Epithelial cell of proximal tubule (primary cell): ENCODE data around the gene ZP2. TPM values are rescaled to one million over a fixed set of nuclear protein-coding genes. Genes with fewer than 3 reads are reported as not detected.

Source experiments
- DNase-seq: peaks from one replicate; pipeline ENCODE4 v3.0.0-alpha.2; 2011; ENCODE audit warnings: low read depth
- H3K4me3 ChIP-seq: 2 replicates; pipeline ENCODE4 v1.5.1; 2011; ENCODE audit warnings: low read depth, mild to moderate bottlenecking, low read length
- total RNA-seq: library from RNA; depleted of rRNA; stranded (reverse); fragments of >200 nt; gene quantifications from 2 replicates; pipeline ENCODE4 v1.2.3, GENCODE V29; 2015
- TF ChIP-seq, protein P1 (sequence below): conservative IDR thresholded peaks from 2 replicates; pipeline ENCODE4 v1.5.1; 2012; ENCODE audit warnings: low read depth, mild to moderate bottlenecking, low read length

The ZP2 gene
- total RNA-seq, 1 donor from 2014 or later, result not detected

DNA sequence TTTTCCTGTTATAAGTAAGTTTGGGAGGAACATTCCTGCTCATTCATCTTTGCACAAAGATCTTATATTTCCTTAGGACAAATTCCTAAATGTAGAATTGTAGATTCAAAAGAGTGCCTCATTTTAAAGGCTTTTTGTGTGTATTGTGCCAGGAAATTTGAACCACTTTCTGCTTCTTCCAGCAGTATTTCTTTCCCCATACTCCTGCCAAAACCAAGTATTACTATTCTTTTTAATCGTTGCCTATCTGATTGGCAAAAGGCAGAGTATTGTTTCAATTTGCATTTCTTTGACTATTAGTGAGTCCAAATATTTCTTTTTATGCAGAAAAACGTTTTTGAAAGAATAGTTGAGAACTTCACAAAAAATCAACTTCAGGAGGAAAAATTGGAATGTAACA lies 31.4 kb upstream of the ZP2 start:
- TF ChIP-seq, protein P1, sequence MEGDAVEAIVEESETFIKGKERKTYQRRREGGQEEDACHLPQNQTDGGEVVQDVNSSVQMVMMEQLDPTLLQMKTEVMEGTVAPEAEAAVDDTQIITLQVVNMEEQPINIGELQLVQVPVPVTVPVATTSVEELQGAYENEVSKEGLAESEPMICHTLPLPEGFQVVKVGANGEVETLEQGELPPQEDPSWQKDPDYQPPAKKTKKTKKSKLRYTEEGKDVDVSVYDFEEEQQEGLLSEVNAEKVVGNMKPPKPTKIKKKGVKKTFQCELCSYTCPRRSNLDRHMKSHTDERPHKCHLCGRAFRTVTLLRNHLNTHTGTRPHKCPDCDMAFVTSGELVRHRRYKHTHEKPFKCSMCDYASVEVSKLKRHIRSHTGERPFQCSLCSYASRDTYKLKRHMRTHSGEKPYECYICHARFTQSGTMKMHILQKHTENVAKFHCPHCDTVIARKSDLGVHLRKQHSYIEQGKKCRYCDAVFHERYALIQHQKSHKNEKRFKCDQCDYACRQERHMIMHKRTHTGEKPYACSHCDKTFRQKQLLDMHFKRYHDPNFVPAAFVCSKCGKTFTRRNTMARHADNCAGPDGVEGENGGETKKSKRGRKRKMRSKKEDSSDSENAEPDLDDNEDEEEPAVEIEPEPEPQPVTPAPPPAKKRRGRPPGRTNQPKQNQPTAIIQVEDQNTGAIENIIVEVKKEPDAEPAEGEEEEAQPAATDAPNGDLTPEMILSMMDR, result no peak
- DNase-seq, result no peak
- no peak overlapping the region for H3K4me3 ChIP-seq

DNA sequence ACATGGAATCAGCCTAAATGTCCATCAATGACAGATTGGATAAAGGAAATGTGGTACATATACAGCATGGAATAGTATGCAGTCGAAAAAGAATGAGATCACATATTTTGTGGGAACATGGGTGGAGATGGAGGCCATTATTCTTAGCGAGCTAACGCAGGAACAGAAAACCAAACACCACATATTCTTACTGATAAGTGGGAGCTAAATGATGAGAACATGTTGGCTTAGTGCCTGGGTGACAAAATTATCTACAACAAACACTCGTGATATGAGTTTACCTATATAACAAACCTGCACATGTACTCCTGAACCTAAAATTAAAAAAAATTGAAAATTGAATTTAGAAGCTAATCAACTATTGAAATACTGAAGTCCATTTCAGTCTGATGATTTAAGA lies 28.3 kb upstream of the ZP2 start:
- no peak overlapping the region for H3K4me3 ChIP-seq
- no peak for DNase-seq
- TF ChIP-seq, protein P1, result no peak

GRCh38 chr16:21236831-21237230 lies 25.5 kb upstream of the ZP2 start:
- DNase-seq, result no peak
- H3K4me3 ChIP-seq, result no peak overlapping the region
- TF ChIP-seq, protein P1, result no peak

DNA sequence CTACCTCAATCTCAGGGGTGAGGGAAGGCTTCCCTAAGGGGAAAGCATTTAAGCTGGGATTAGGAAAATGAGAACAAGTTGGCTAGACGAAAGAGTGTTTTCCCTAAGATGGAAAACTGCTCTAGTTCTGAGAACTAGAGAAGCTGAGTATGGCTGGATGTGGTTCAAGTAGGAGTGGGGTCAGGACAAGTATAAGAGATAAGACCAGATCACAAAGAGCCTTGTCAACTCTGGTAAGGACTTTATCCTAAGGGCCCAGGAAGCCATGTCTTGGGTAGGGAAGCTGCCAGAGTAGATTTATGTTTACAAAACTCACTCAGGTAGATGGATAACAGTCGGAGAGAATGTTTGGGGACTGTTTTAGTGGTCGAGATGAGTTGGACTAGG lies 23.8 kb upstream of the ZP2 start:
- no peak for DNase-seq
- TF ChIP-seq, protein P1, result no peak
- H3K4me3 ChIP-seq, result no peak overlapping the region

DNA sequence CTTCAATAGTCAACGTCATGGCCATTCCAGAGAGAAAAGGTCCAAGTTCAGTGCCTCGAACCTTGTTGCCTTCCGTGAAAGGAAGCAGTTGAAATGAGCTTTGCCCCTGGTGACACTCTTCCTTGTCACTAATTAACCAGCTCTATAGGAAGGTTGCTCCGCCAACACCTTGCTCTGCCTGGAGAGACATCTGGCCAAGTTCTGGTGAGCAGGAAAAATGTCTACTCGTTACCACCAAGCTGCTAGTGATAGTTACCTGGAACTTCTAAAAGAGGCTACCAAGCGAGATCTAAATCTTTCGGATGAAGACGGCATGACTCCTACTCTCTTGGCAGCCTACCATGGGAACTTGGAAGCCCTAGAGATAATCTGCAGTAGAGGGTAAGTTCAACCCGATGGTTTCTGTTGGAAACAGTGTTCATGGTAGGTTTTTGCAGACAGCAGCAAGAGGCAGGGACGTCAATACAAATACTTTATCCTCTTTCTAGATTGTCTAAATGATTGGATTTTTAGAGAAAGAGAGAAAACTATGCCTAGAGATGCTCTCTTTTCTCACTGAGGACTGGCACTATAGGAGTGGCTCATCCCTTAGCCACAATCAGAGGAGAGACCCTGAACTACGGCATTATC lies 22.3 kb upstream of the ZP2 start, which contains the start of gene ANKS4B:
Gene ANKS4B, plus strand, starts transcription at position 179 of the 630 bp plus-strand sequence. Its CDS starts 39 bp downstream, at position 218.
- H3K4me3 ChIP-seq, result peak within 1 kb of the TSS; percentile 32
- DNase-seq, result peak; percentile 13
- TF ChIP-seq, protein P1, result no peak

GRCh38 chr16:21233045-21233520 lies 21.7 kb upstream of the ZP2 start:
- TF ChIP-seq, protein P1, result no peak
- no peak for DNase-seq
- H3K4me3 ChIP-seq, result no peak overlapping the region

DNA sequence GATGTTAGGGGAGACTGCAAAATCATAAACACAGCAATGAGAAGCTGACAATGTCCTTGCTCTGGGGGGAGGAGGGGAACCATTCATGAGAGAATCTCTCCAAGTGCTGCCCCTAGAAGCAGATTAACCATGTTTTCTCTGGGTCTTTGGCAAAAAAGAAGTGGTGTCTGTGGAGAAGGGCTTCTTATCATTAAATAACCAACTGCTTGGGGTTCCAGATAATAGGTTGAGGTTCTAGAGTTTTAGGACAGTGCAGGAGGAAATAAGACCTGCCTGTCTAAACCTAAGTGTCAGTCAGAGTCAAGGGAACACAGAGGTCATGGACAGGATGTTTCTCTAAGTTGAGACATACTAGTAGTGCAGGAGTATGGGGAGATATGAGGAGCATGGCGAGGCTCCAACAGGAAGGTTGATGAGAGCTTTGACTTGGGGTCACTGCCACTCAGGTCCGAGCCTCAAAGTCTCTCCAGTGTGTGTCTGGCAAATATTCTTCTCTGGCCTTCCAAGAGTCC lies 17.0 kb upstream of the ZP2 start:
- no peak overlapping the region for H3K4me3 ChIP-seq
- no peak for DNase-seq
- TF ChIP-seq, protein P1, result no peak
